MM.1S (cell line): ENCODE results near the gene MAD1L1.

Experiments used
- DNase-seq: peaks from one replicate; pipeline ENCODE4 v3.0.0-alpha.2; 2015
- H2AFZ ChIP-seq: fragments of 300-600 bp; sonication (generic); 2 replicates; pipeline ENCODE4 v1.6.0; 2016; ENCODE audit warnings: antibody characterized with exemption, low read length
- H3F3A ChIP-seq: fragments of 300-600 bp; sonication (generic); 2 replicates; pipeline ENCODE4 v1.6.1; 2016; ENCODE audit warnings: mild to moderate bottlenecking, antibody characterized with exemption, low read length, moderate library complexity, mixed read lengths; ENCODE audit not compliant: insufficient read depth
- H3K27ac ChIP-seq: fragments of 300-600 bp; sonication (generic); 2 replicates; pipeline ENCODE4 v1.5.1; 2016; ENCODE audit warnings: mild to moderate bottlenecking, low read length
- H3K27me3 ChIP-seq: fragments of 300-600 bp; sonication (generic); replicated peaks from 2 replicates; pipeline ENCODE4 v1.6.0; 2016; ENCODE audit warnings: low read length; ENCODE audit not compliant: insufficient read depth
- H3K36me3 ChIP-seq: fragments of 300-600 bp; sonication (generic); replicated peaks from 2 replicates; pipeline ENCODE4 v1.6.1; 2016; ENCODE audit warnings: mild to moderate bottlenecking, low read length, mixed read lengths; ENCODE audit not compliant: insufficient read depth
- H3K4me1 ChIP-seq: fragments of 300-600 bp; sonication (generic); 2 replicates; pipeline ENCODE4 v1.6.1; 2016; ENCODE audit warnings: low read length, mixed read lengths
- H3K4me2 ChIP-seq: fragments of 300-600 bp; sonication (generic); 2 replicates; pipeline ENCODE4 v1.6.0; 2016; ENCODE audit warnings: low read depth, low read length
- H3K4me3 ChIP-seq: fragments of 300-600 bp; sonication (generic); 2 replicates; pipeline ENCODE4 v1.5.1; 2016; ENCODE audit warnings: low read length, mixed read lengths
- H3K79me2 ChIP-seq: fragments of 300-600 bp; sonication (generic); 2 replicates; pipeline ENCODE4 v1.6.1; 2016; ENCODE audit warnings: mixed run types, low read length, mixed read lengths
- H3K9ac ChIP-seq: fragments of 300-600 bp; sonication (generic); 2 replicates; pipeline ENCODE4 v1.6.1; 2016; ENCODE audit warnings: low read length, mixed read lengths
- H3K9me2 ChIP-seq: fragments of 300-600 bp; sonication (generic); replicated peaks from 2 replicates; pipeline ENCODE4 v1.6.1; 2016; ENCODE audit warnings: mild to moderate bottlenecking, low read length, mixed read lengths; ENCODE audit not compliant: insufficient read depth
- H3K9me3 ChIP-seq: fragments of 300-600 bp; sonication (generic); replicated peaks from 2 replicates; pipeline ENCODE4 v1.6.1; 2016; ENCODE audit warnings: mild to moderate bottlenecking, low read length, mixed read lengths; ENCODE audit not compliant: insufficient read depth
- H4K20me1 ChIP-seq: fragments of 300-600 bp; sonication (generic); 2 replicates; pipeline ENCODE4 v1.6.1; 2016; ENCODE audit warnings: mild to moderate bottlenecking, low read length, moderate library complexity, mixed read lengths; ENCODE audit not compliant: insufficient read depth
- EZH2 ChIP-seq: fragments of 300-600 bp; sonication (generic); optimal IDR thresholded peaks from 2 replicates; pipeline ENCODE3; 2017; ENCODE audit warnings: low read depth, mild to moderate bottlenecking, antibody characterized with exemption, low read length, mixed read lengths
- EZH2phosphoT487 ChIP-seq: fragments of 300-600 bp; sonication (generic); IDR thresholded peaks from 2 replicates; pipeline ENCODE4 v1.6.1; 2018; ENCODE audit warnings: antibody characterized with exemption, low read length
- TF ChIP-seq, protein P1 (sequence below): fragments of 300-600 bp; sonication (generic); IDR thresholded peaks from 2 replicates; pipeline ENCODE4 v1.5.1; 2016; ENCODE audit warnings: antibody characterized with exemption, low read length, mixed read lengths

Gene MAD1L1

GRCh38 chr7:2120251-2120660, 112.5 kb downstream of the MAD1L1 start:
- H3K4me2 ChIP-seq: no peak overlapping the region
- TF ChIP-seq EZH2phosphoT487: no peak
- TF ChIP-seq, protein P1, sequence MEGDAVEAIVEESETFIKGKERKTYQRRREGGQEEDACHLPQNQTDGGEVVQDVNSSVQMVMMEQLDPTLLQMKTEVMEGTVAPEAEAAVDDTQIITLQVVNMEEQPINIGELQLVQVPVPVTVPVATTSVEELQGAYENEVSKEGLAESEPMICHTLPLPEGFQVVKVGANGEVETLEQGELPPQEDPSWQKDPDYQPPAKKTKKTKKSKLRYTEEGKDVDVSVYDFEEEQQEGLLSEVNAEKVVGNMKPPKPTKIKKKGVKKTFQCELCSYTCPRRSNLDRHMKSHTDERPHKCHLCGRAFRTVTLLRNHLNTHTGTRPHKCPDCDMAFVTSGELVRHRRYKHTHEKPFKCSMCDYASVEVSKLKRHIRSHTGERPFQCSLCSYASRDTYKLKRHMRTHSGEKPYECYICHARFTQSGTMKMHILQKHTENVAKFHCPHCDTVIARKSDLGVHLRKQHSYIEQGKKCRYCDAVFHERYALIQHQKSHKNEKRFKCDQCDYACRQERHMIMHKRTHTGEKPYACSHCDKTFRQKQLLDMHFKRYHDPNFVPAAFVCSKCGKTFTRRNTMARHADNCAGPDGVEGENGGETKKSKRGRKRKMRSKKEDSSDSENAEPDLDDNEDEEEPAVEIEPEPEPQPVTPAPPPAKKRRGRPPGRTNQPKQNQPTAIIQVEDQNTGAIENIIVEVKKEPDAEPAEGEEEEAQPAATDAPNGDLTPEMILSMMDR: no peak
- no peak for TF ChIP-seq EZH2
- DNase-seq: no peak

GRCh38 chr7:2118630-2119190, 114.0 kb downstream of the MAD1L1 start:
- Histone ChIP-seq H3K9ac (no peak overlapping the region), H3K27ac (no peak overlapping the region), H4K20me1 (no peaks in the 10 kb centered on the region), H2AFZ (no peak overlapping the region), H3K9me3 (no peaks in the 10 kb centered on the region), H3K9me2 (no peaks in the 10 kb centered on the region), H3K36me3 (no peaks in the 10 kb centered on the region), H3F3A (no peaks in the 10 kb centered on the region), H3K4me1 (no peaks in the 10 kb centered on the region), H3K79me2 (no peaks in the 10 kb centered on the region), H3K4me3 (no peak overlapping the region), H3K27me3 (no peaks in the 10 kb centered on the region), H3K4me2 (no peak overlapping the region)
- no peak for DNase-seq
- TF ChIP-seq EZH2 (no peak), EZH2phosphoT487 (no peak)
- TF ChIP-seq, protein P1: no peak

More at GRCh38 chr7:2120251-2120660, 112.5 kb downstream of the MAD1L1 start:
- Histone ChIP-seq H3K4me1 (no peaks in the 10 kb centered on the region), H3K79me2 (no peaks in the 10 kb centered on the region), H4K20me1 (no peaks in the 10 kb centered on the region), H3K27ac (no peak overlapping the region), H3K27me3 (no peaks in the 10 kb centered on the region), H3F3A (no peaks in the 10 kb centered on the region), H3K9me3 (no peaks in the 10 kb centered on the region), H3K9ac (no peak overlapping the region), H2AFZ (no peak overlapping the region), H3K36me3 (no peaks in the 10 kb centered on the region), H3K4me3 (no peak overlapping the region), H3K9me2 (no peaks in the 10 kb centered on the region)

DNA sequence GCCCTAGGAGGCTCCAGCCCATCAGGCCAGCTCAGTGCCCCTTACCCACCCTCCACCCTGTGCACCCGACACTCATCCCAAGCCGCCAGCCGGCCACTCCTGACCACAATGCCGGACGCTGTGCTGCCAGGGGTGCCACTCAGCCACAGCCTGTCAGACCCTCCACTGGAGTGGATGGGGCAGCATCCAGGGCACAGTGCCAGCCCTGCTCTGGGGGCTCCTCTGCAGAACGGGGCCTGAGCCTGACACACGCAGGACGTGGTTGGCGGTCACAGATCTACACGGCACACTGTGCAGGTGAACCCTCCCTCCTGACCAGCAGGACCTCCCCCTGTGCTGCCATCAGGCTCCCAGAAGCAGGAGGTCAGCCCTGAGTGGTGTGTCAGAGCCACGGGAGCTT, 114.7 kb downstream of the MAD1L1 start:
- Histone ChIP-seq H3K4me1 (no peaks in the 10 kb centered on the region), H3K4me3 (no peak overlapping the region), H3K4me2 (no peak overlapping the region), H3K27me3 (no peaks in the 10 kb centered on the region), H3K9me2 (no peaks in the 10 kb centered on the region), H3K27ac (no peak overlapping the region), H3K9me3 (no peaks in the 10 kb centered on the region), H2AFZ (no peak overlapping the region), H3K36me3 (no peaks in the 10 kb centered on the region), H4K20me1 (no peaks in the 10 kb centered on the region), H3F3A (no peaks in the 10 kb centered on the region), H3K79me2 (no peaks in the 10 kb centered on the region), H3K9ac (no peak overlapping the region)
- DNase-seq: no peak
- TF ChIP-seq EZH2 (no peak), EZH2phosphoT487 (no peak)
- TF ChIP-seq, protein P1: no peak
